MM.1S (cell line): ENCODE measurements around the gene MSS51.

Experiments used
- CTCF ChIP-seq: fragments of 300-600 bp; sonication (generic); IDR thresholded peaks from 2 replicates; pipeline ENCODE4 v1.5.1; 2016; ENCODE audit warnings: antibody characterized with exemption, low read length, mixed read lengths
- EZH2phosphoT487 ChIP-seq: fragments of 300-600 bp; sonication (generic); IDR thresholded peaks from 2 replicates; pipeline ENCODE4 v1.6.1; 2018; ENCODE audit warnings: antibody characterized with exemption, low read length

GRCh38 chr10:73469579-73469978 lies 36.2 kb upstream of the MSS51 start:
- TF ChIP-seq CTCF (no peak), EZH2phosphoT487 (no peak)
